Right atrium auricular region (tissue), 2 donors: ENCODE results near the gene OTOG. TPM values are rescaled to one million over a fixed set of nuclear protein-coding genes. Genes with fewer than 3 reads are reported as not detected.

Experiments
- DNase-seq: peaks from one replicate; pipeline ENCODE4 v3.0.0-alpha.2; 2019; ENCODE audit warnings: low spot score
- H3K27ac ChIP-seq, 2 donors: fragments of 200-600 bp; sonication (generic); 1 replicate in 1 of 2; 2 replicates in 1 of 2; pipeline ENCODE4 v1.5.1; 2016 to 2019
- H3K27me3 ChIP-seq, 2 donors: fragments of 200-600 bp; sonication (generic); one replicate each; pipeline versions ENCODE4 v1.5.1 to v1.6.0; 2017 to 2019
- H3K36me3 ChIP-seq: fragments of 200-600 bp; sonication (generic); one replicate; pipeline ENCODE4 v1.5.1; 2016
- H3K4me1 ChIP-seq, 2 donors: fragments of 200-600 bp; sonication (generic); one replicate each; pipeline versions ENCODE4 v1.5.1 to v1.6.0; 2017 to 2019
- H3K4me3 ChIP-seq, 2 donors: fragments of 200-600 bp; sonication (generic); 1 replicate in 1 of 2; 2 replicates in 1 of 2; pipeline ENCODE4 v1.5.1; 2017 to 2019; ENCODE audit warnings: mild to moderate bottlenecking in 1 of 2, moderate library complexity in 1 of 2
- H3K9me3 ChIP-seq, 2 donors: fragments of 200-600 bp; sonication (generic); one replicate each; pipeline ENCODE4 v1.5.1; 2019
- CTCF ChIP-seq, 2 donors: fragments of 200-600 bp; sonication (generic); IDR thresholded peaks; one replicate each; pipeline ENCODE4 v1.5.1; 2019; ENCODE audit warnings: antibody characterized with exemption in 2 of 2
- total RNA-seq, 2 donors: library from RNA; depleted of rRNA; stranded (reverse); fragments of >200 nt; gene quantifications; one replicate each; pipeline ENCODE4 v1.1.0, GENCODE V29; 2016

OTOG gene
- total RNA-seq, 2 donors from 2014 or later = not detected

- no peak for DNase-seq
Measured at GRCh38 chr11:17650127-17650911, 103.3 kb downstream of the OTOG start.

GRCh38 chr11:17651061-17651460 lies 104.0 kb downstream of the OTOG start:
- Histone ChIP-seq H3K27ac (no peak overlapping the region), H3K9me3 (peaks cover 0 to 17% of the 10 kb centered on the region in 2 donors), H3K4me3 (no peak overlapping the region), H3K4me1 (no peaks in the 10 kb centered on the region), H3K36me3 (no peaks in the 10 kb centered on the region), H3K27me3 (no peaks in the 10 kb centered on the region)
- no peak for DNase-seq
- no peak for TF ChIP-seq CTCF (IDR thresholded peaks at IDR 0.05)

More at GRCh38 chr11:17650127-17650911, 103.3 kb downstream of the OTOG start:
- Histone ChIP-seq H3K36me3 (no peaks in the 10 kb centered on the region), H3K4me1 (no peaks in the 10 kb centered on the region), H3K27ac (no peak overlapping the region), H3K9me3 (peaks cover 0 to 9% of the 10 kb centered on the region in 2 donors), H3K27me3 (no peaks in the 10 kb centered on the region), H3K4me3 (no peak overlapping the region)
- no peak for TF ChIP-seq CTCF (IDR thresholded peaks at IDR 0.05)

GRCh38 chr11:17651681-17652080 lies 104.6 kb downstream of the OTOG start:
- no peak for DNase-seq
- Histone ChIP-seq H3K4me1 (no peaks in the 10 kb centered on the region), H3K27me3 (no peaks in the 10 kb centered on the region)

GRCh38 chr11:17652556-17652955 lies 105.5 kb downstream of the OTOG start:
- no peak for TF ChIP-seq CTCF (IDR thresholded peaks at IDR 0.05)
- Histone ChIP-seq H3K36me3 (no peaks in the 10 kb centered on the region), H3K4me3 (no peak overlapping the region), H3K4me1 (no peaks in the 10 kb centered on the region), H3K9me3 (peaks cover 0 to 18% of the 10 kb centered on the region in 2 donors), H3K27me3 (no peaks in the 10 kb centered on the region), H3K27ac (no peak overlapping the region)
- DNase-seq = no peak

More at GRCh38 chr11:17651681-17652080, 104.6 kb downstream of the OTOG start:
- peaks cover 0 to 18% of the 10 kb centered on the region in 2 donors for H3K9me3 ChIP-seq
- TF ChIP-seq CTCF (IDR thresholded peaks at IDR 0.05) = no peak
- H3K36me3 ChIP-seq = no peaks in the 10 kb centered on the region
- H3K4me3 ChIP-seq = no peak overlapping the region
- no peak overlapping the region for H3K27ac ChIP-seq

GRCh38 chr11:17653611-17654010 lies 106.6 kb downstream of the OTOG start:
- H3K4me3 ChIP-seq = no peak overlapping the region
- DNase-seq = no peak
- H3K4me1 ChIP-seq = no peaks in the 10 kb centered on the region
- H3K36me3 ChIP-seq = no peaks in the 10 kb centered on the region
- peaks cover 0 to 18% of the 10 kb centered on the region in 2 donors for H3K9me3 ChIP-seq
- TF ChIP-seq CTCF (IDR thresholded peaks at IDR 0.05) = no peak
- H3K27ac ChIP-seq = no peak overlapping the region
- H3K27me3 ChIP-seq = no peaks in the 10 kb centered on the region
